SU-DHL-6 (cell line): ENCODE results near the gene EYS.

ENCODE experiments used
- CTCF ChIP-seq: fragments of 200-600 bp; sonication (generic); IDR thresholded peaks from one replicate; pipeline ENCODE4 v1.5.1; 2017; ENCODE audit warnings: antibody characterized with exemption, mild to moderate bottlenecking, low read length, moderate library complexity; ENCODE audit not compliant: insufficient read depth, poor library complexity, severe bottlenecking
- EZH2phosphoT487 ChIP-seq: fragments of 200-600 bp; sonication (generic), shearing (Covaris generic); conservative IDR thresholded peaks from 2 replicates; pipeline ENCODE4 v1.6.1; 2018; ENCODE audit warnings: mild to moderate bottlenecking, antibody characterized with exemption, low read length, moderate library complexity, mixed read lengths

- TF ChIP-seq CTCF, result no peak
- TF ChIP-seq EZH2phosphoT487, result no peak
Observed at GRCh38 chr6:64014595-64014994, 1692.4 kb downstream of the EYS start.
